GM19372 (cell line): ENCODE results near the gene FSD1.

ENCODE experiments used
- ATAC-seq: cut with Tn5 transposase; IDR thresholded peaks from one replicate; pipeline ENCODE4 v1.9.1; 2021; ENCODE audit warnings: mild to moderate bottlenecking, low read depth, moderate library complexity; ENCODE audit not compliant: unreplicated experiment

Gene FSD1

GRCh38 chr19:4361152-4362046 lies 57.0 kb downstream of the FSD1 start:
- ATAC-seq = no peak

GRCh38 chr19:4362101-4362828 lies 57.9 kb downstream of the FSD1 start:
- ATAC-seq = no peak

- no peak for ATAC-seq
Measured at GRCh38 chr19:4362831-4363545, 58.6 kb downstream of the FSD1 start.

GRCh38 chr19:4363571-4364304 lies 59.3 kb downstream of the FSD1 start:
- no peak for ATAC-seq

- ATAC-seq = no peak
Measured at GRCh38 chr19:4365341-4365740, 60.9 kb downstream of the FSD1 start.

GRCh38 chr19:4365791-4366665 lies 61.6 kb downstream of the FSD1 start:
- no peak for ATAC-seq

GRCh38 chr19:4366666-4367335 lies 62.4 kb downstream of the FSD1 start:
- ATAC-seq = no peak

GRCh38 chr19:4367336-4367723 lies 62.9 kb downstream of the FSD1 start:
- ATAC-seq = no peak

- no peak for ATAC-seq
Measured at GRCh38 chr19:4367781-4368127, 63.4 kb downstream of the FSD1 start.

- ATAC-seq = no peak
Measured at GRCh38 chr19:4368128-4368820, 63.9 kb downstream of the FSD1 start.

GRCh38 chr19:4369109-4369887 lies 64.9 kb downstream of the FSD1 start:
- ATAC-seq = peak; percentile 56

- ATAC-seq = peak; percentile 49
Measured at GRCh38 chr19:4369888-4370260, 65.5 kb downstream of the FSD1 start.

GRCh38 chr19:4370418-4371041 lies 66.1 kb downstream of the FSD1 start:
- ATAC-seq = no peak

- ATAC-seq = no peak
Measured at GRCh38 chr19:4371247-4372164, 67.1 kb downstream of the FSD1 start.

- no peak for ATAC-seq
Measured at GRCh38 chr19:4372165-4373012, 68.0 kb downstream of the FSD1 start.
